Tibial artery (tissue), 4 donors: Measurements from ENCODE around the gene MYD88.
A peak's percentile ranks its signal among the peaks of the same experiment; 100 is the strongest.

ENCODE experiments used
- DNase-seq, 2 donors: peaks; one replicate each; pipeline ENCODE4 v3.0.0-alpha.2; 2019
- H3K27ac ChIP-seq, 2 donors: fragments of 200-600 bp; sonication (generic) in 1 of 2; 1 replicate in 1 of 2; 2 replicates in 1 of 2; pipeline ENCODE4 v1.5.1; 2018 to 2019; ENCODE audit warnings: mild to moderate bottlenecking in 1 of 2
- H3K27me3 ChIP-seq, 2 donors: fragments of 200-600 bp; sonication (generic) in 1 of 2; one replicate each; pipeline versions ENCODE4 v1.5.1 to v1.6.0; 2016 to 2019
- H3K36me3 ChIP-seq, 3 donors: fragments of 200-600 bp; sonication (generic) in 2 of 3; one replicate each; pipeline ENCODE4 v1.5.1; 2016 to 2019; ENCODE audit warnings: mild to moderate bottlenecking in 2 of 3
- H3K4me1 ChIP-seq, 4 donors: fragments of 200-600 bp; sonication (generic) in 2 of 4; 1 replicate in 3 of 4; 2 replicates in 1 of 4; pipeline ENCODE4 v1.5.1; 2016 to 2019
- H3K4me3 ChIP-seq, 2 donors: fragments of 200-600 bp; sonication (generic) in 1 of 2; 1 replicate in 1 of 2; 2 replicates in 1 of 2; pipeline ENCODE4 v1.5.1; 2018 to 2019; ENCODE audit warnings: mild to moderate bottlenecking in 2 of 2
- H3K9me3 ChIP-seq, 3 donors: fragments of 200-600 bp; sonication (generic) in 1 of 3; one replicate each; pipeline ENCODE4 v1.5.1; 2016 to 2019
- intact Hi-C: fragments of 100-400 bp; cut with DNase I; formaldehyde crosslinking; loops from one replicate; pipeline ENCODE4 v1.15.0; 2023; ENCODE audit warnings: low total_unique reads
- TF ChIP-seq, protein P1 (sequence below), 2 experiments: fragments of 200-600 bp in 1 of 2; fragments of 450-650 bp in 1 of 2; IDR thresholded peaks; one replicate each; pipeline ENCODE4 v1.5.1; 2017 to 2019; ENCODE audit warnings: antibody characterized with exemption in 2 of 2, mild to moderate bottlenecking in 1 of 2, moderate library complexity in 1 of 2

The MYD88 gene

GRCh38 chr3:38114875-38115644, 23.4 kb upstream of the MYD88 start:
- Histone ChIP-seq H3K4me3 (no peak overlapping the region), H3K27ac (no peak overlapping the region), H3K9me3 (no peaks in the 10 kb centered on the region), H3K27me3 (no peaks in the 10 kb centered on the region), H3K4me1 (peaks cover 0 to 6% (median 0%) of the 10 kb centered on the region in 4 donors), H3K36me3 (peaks cover 0 to 16% (median 2%) of the 10 kb centered on the region in 3 donors)
- DNase-seq = peak in 1 of 2 donors; percentile 42
- intact Hi-C loops = loop anchor here (5.0 kb wide), 1 partner anchor 362 kb away; no protein-coding TSS in a partner anchor
- TF ChIP-seq, protein P1, sequence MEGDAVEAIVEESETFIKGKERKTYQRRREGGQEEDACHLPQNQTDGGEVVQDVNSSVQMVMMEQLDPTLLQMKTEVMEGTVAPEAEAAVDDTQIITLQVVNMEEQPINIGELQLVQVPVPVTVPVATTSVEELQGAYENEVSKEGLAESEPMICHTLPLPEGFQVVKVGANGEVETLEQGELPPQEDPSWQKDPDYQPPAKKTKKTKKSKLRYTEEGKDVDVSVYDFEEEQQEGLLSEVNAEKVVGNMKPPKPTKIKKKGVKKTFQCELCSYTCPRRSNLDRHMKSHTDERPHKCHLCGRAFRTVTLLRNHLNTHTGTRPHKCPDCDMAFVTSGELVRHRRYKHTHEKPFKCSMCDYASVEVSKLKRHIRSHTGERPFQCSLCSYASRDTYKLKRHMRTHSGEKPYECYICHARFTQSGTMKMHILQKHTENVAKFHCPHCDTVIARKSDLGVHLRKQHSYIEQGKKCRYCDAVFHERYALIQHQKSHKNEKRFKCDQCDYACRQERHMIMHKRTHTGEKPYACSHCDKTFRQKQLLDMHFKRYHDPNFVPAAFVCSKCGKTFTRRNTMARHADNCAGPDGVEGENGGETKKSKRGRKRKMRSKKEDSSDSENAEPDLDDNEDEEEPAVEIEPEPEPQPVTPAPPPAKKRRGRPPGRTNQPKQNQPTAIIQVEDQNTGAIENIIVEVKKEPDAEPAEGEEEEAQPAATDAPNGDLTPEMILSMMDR (IDR thresholded peaks at IDR 0.05) = no peak

DNA sequence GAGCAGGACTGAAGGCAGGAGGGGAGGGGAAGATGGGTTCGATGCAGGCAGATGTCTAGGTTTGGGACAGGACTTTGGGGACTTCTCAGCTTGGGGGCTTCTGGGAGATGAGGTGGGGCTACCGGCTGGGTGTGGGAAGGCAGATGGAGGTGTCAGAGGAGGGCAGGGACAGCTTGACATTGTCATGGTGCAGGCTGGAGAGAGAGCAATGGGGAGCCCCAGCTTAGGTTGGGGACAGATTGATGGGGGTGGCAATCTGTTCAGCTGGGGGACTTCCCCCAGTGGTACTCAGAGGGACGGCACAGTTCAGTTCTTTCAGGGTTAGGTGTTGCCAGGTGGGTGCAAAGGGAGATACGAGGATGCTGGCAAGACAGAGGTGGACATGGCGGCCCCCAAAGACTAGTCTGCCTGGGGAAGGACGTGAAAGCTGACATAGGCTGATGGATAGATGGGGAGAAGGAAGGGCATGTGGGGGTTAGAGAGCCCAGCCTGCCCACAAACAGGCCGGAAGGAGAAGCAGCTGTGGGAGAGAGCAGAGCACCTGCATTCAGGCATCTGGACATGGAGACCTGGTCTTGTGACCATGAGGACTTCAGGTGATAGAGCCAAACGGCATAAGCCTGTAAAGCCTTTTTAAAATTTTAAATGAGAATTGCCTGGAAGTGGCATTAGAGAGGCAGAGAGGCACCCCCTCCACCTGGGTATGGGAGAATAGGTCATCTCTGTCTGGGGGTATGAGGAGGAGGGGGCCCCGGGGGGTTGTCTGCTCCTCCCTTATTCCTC, 22.6 kb upstream of the MYD88 start:
- H3K4me1 ChIP-seq = peaks cover 0 to 6% (median 0%) of the 10 kb centered on the region in 4 donors

GRCh38 chr3:38116471-38117162, 21.8 kb upstream of the MYD88 start:
- peak; percentile 17 to 59 for DNase-seq
- H3K27ac ChIP-seq = no peak overlapping the region
- no peaks in the 10 kb centered on the region for H3K27me3 ChIP-seq
- intact Hi-C loops = loop anchor here (5.0 kb wide), 1 partner anchor 361 kb away; no protein-coding TSS in a partner anchor
- H3K9me3 ChIP-seq = no peaks in the 10 kb centered on the region
- H3K4me3 ChIP-seq = no peak overlapping the region
- TF ChIP-seq, protein P1 (IDR thresholded peaks at IDR 0.05) = no peak
- peaks cover 0 to 31% (median 14%) of the 10 kb centered on the region in 3 donors for H3K36me3 ChIP-seq
- peaks cover 0 to 6% (median 0%) of the 10 kb centered on the region in 4 donors for H3K4me1 ChIP-seq

More for the DNA sequence above, 22.6 kb upstream of the MYD88 start:
- Histone ChIP-seq H3K9me3 (no peaks in the 10 kb centered on the region), H3K27me3 (no peaks in the 10 kb centered on the region), H3K27ac (no peak overlapping the region), H3K36me3 (peaks cover 0 to 23% (median 10%) of the 10 kb centered on the region in 3 donors), H3K4me3 (no peak overlapping the region)
- intact Hi-C loops = loop anchor here (5.0 kb wide), 1 partner anchor 361 kb away; no protein-coding TSS in a partner anchor
- TF ChIP-seq, protein P1 (IDR thresholded peaks at IDR 0.05) = no peak
- DNase-seq = peak; percentile 11 to 51

GRCh38 chr3:38117163-38117716, 21.2 kb upstream of the MYD88 start:
- TF ChIP-seq, protein P1 (IDR thresholded peaks at IDR 0.05) = no peak
- no peaks in the 10 kb centered on the region for H3K9me3 ChIP-seq
- H3K4me1 ChIP-seq = peaks cover 0 to 6% (median 0%) of the 10 kb centered on the region in 4 donors
- H3K36me3 ChIP-seq = peaks cover 3 to 37% (median 21%) of the 10 kb centered on the region in 3 donors
- no peak overlapping the region for H3K4me3 ChIP-seq
- DNase-seq = peak in 1 of 2 donors; percentile 60
- H3K27ac ChIP-seq = no peak overlapping the region
- H3K27me3 ChIP-seq = no peaks in the 10 kb centered on the region
- intact Hi-C loops = loop anchor here (5.0 kb wide), 1 partner anchor 360 kb away; no protein-coding TSS in a partner anchor
